T-helper 1 cell (primary cell): ENCODE measurements around the gene DLX1.
"Not testable (repeated sequence)": the region's sequence is repeated elsewhere in the genome, so short reads cannot be mapped to it uniquely, and the experiment has no call there.

Experiments used
- DNase-seq, 5 donors: peaks; one replicate each; pipeline ENCODE4 v3.0.0-alpha.2; 2012 to 2020

Gene DLX1

DNA sequence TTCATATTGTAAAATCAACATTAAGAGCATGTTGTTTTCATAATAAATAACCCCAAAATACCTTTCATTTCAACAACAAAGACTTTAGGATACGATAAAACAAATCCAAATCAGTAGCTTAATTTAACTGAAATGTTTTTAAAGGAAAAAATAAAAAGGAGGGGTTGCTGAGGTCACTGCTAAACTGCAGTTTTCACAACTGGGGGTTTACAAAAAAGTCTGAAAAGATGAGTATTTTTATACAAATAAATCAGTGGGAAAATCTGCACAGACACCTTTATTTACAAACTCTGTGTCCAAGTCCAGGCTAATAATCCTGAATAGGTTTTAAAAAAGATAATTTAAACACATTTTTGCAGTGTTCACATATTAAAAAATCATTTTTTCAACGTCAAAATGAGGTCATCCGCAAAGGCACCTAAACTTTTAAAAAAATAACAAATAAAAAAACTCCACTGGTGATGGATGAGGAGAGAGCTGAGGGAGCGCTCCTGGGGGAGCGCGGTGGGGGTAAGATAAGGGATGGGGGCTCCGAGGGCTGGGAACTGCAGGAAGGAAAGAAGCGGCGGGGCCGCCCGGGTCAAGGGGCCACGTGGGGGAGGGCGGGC lies 14.3 kb downstream of the DLX1 start:
- no peak for DNase-seq

- DNase-seq: no peak
These were observed 15.0 kb downstream of the DLX1 start for GRCh38 chr2:172100080-172100934.

DNA sequence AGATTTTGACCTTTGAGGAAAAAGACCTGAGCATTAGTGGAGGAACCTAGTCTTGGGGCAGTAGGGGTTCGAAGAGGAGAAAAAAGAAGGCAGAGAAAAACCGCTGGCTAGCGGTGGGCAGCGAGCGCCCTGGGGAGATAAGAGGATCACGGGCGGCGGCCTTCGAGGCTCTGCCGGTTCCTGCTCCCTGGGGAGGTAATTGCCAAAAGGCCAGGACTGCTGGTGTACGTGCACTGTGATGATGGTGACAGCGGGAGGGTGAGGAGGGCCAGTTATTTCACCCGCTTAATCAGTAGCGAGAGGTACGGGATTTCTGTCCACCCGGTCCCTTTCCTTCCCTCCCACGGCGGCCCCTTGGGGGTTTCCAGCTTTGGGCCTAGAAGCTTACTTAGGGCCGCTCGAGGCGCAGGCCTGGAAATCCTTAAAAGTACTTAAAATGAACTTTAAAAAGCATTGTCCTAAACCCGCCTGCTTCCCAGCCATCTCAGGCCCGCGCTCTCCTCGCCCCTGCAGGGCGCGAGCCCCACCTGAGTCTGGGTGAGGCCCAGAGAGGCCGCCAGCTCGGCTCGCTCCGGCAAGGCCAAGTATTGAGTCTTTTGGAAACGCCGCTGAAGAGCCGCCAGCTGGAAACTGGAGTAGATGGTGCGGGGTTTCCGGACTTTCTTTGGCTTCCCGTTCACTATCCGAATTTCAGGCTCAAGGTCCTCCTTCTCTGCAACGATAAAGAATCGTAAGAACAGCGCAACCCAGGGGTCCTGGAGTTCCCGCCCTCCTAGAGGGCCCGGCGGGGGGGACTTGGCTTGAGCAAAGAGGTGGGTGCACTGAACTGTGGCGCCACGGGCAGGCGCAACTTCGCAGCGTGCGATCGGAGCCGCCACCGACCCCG lies 15.9 kb downstream of the DLX1 start:
- DNase-seq: no peak

GRCh38 chr2:172101821-172102390 lies 16.6 kb downstream of the DLX1 start:
- no peak for DNase-seq

DNA sequence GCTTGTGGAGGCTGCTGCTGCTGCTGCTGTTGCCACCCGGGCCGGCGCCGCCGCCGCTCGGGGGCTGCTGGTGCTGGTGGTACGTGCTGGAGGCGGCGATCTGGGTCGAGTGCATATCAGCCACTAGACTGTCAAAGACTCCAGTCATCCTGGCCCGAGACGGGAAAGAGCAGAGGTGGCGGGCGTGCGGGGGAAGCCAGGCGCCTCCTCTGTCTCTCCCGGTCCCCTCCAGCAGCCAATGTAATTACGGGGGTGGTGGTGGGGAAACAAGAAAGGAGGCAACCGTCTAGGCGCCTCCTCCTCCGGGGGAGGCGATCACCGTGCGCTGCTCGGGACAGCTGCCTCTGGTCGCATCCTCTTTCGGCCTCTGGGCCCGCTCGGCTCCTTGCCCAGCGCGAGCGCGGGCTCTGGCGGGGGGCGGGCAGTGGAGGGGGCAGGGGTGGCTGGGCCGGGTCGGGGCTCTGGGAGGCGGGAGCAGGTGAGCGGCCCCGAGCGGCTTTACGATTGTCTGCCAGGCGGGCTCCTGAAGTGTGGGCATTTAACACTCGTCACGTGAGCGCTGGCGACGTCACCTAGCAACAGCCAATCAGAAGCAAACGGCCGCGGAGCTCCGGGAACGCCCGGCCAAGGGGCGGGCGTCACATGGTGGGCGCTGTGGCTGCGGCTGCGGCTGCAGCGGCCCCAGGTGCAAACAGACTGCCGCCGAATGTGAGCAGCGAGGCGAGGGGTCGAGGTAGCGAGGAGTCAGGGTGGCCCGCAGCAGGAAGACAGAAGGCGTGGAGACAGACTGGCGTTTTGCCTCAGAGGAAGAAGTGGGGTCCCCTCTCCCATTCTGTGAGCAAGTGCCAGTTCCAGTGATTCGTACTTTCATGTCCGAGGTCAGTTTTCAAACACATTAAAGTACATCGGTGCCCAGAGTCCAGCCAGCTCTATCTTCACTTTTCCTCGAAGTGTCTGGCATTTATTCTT lies 17.4 kb downstream of the DLX1 start, which contains the start of gene DLX2:
DLX2 (minus strand) TSS at position 510 of the 969 bp plus-strand sequence; CDS start at position 148, 362 bp downstream.
- peak in 4 of 5 donors; percentile 48 to 70 (median 52) for DNase-seq

DNA sequence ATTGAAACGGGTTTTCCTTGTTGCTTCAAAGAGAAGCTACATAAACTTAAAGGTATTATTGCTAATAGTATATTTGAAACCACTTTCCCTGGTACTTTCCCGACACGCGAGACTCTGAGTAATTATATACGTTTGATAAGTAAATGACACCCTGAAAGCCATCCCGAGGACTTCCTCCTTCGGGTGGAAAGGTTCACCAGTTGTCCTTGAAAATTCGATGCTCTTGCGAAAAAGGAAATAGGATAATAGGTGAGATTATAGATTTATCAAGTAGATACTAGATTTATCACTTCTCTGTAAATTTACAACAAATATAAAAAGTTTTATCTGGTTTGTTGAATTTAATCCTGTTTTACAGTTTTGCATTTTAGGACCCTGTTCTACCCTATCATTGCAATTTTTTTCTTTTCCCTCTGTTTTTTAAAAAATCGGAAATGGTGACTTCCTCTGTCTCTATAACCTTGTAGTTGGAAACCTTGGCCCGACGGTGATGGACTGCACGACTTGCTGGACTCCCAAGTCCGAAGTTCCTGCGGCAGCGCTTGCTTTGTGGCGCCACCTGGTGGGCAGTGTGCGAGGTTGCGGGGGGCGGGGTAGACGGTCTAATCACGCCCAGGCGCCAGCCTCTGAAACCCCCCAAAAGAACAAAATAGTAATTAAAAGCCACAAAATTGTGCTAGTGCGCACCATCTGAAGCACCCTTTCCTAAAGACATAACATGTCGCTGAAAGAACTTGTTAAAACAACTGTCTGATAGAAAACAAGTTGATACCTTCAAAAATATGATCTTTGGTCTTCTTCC lies 18.4 kb downstream of the DLX1 start:
- peak in 3 of 5 donors; percentile 52 to 62 (median 56) for DNase-seq

DNA sequence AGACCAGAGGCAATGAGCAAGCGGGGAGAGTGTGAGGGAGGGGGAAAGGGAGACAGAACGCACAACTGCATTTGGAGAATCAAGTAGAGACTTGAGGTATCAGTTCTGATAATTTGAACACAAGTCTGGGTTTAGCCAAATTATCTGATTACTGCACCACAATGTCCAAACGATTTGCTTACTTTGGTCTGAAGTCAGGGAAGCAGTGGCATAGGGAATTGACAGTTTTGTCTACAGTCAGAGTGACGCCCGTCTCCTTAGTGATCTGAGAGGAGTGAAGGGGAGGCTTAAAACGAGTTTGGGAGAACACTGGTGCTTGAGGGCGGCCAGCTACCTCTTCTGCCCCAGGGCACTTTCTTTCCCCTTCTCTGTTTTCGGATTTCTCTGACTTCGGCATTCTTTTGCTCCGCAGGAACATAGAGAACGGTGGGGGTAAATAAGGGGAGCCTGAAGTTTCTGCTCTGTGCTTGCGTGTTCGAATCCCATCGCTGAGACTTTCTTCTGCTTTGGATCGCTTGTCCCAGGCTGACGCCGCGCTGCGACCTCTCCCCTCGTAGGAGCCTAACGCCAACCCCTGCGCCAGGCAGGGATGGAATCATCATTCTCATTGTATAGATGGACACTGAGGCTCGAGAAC lies 20.3 kb downstream of the DLX1 start:
- DNase-seq: no peak

DNA sequence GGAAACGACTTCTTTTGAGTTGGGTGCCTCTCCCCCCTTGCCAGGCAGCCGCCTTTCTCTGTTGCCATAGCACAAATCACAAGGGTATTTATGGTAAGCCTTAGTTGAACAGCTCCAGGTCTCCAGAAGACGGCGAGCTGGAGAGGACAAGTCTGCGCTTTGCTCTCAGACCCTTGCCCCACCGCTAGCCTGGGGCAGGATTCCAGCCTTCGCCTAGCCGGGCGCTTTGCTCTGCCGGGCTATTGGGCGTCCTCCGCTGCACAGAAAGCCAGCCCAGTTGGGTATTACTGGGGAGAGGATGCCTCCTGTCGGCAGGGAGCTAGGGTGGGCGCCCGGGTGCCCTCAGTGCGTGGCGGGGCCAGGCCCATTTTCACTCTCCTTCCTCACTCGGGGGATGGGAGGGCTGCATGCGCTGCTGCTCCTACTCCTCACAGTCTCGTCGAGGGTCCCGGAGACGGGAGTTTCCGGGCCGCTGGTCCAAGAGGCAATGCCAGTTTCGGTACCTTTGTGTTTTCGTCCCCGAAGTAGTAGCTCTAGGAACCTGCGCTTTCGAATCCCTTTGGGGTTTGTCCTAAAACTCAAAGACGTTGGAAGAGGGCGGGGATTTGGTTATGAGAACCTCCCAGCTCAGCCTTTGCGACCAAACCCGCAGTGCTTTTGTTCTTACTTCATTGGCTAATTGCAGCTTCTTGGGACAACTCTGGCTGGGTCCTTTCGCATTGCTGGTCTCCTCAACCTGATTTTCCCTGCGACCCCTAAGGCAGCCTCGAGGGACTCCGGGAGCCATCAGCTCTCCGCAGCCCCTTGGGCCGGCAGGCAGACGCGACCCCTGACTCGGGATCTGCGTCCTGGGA lies 21.0 kb downstream of the DLX1 start:
- no peak for DNase-seq

GRCh38 chr2:172107690-172108586 lies 22.6 kb downstream of the DLX1 start:
- no peak for DNase-seq

GRCh38 chr2:172108587-172108930 lies 23.3 kb downstream of the DLX1 start:
- no peak for DNase-seq

DNA sequence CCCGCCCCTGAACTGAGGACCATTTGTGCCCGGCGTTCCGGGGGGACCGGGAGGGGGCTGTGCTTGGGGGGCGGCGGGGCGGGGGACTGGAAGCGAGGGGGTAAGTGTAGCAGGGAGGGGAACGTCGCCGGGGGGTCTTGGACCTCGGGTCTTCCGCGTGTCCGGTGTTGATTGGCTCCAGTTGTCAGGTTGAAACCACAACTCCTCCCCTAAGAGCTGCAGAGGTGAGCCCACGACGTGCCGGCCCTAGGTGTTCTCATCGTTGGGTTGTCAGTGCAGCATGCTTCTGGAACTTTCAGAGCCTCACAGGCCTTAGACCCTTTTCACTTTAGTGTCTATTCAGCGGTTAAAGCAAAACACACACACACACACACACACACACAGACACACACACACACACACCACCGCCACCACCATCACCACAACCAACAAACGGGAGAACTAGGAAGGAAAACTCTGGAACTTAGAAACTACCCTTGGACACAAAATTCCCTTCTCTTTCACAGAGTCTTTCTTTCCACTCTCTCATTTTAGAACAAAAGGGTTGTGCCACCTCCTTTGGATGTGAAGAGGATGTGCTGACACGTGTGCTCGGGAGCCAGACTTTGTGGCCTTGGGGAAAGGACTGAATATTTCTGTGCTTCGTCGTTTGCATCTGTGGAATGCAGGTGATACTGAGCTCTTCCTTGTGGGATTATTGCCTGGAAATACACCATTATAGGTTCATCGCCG lies 24.1 kb downstream of the DLX1 start:
- DNase-seq: no peak

GRCh38 chr2:172109988-172110811 lies 24.9 kb downstream of the DLX1 start:
- DNase-seq: no peak

GRCh38 chr2:172113617-172114016 lies 28.3 kb downstream of the DLX1 start:
- no peak for DNase-seq

DNA sequence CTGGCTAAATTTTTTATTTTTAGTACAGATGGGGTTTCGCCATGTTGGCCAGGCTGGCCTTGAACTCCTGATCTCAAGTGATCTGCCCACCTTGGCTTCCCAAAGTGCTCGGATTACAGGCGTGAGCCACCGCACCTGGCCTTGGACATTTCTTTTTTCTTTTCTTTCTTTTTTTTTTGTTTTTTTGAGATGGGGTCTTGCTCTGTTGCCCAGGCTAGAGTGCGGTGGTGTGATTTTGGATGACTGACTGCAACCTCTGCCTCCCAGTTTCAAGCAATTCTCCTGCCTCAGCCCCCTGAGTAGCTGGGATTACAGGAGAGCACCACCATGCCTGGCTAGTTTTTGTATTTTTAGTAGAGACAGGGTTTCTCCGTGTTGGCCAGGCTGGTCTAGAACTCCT lies 28.9 kb downstream of the DLX1 start:
- DNase-seq: not testable (repeated sequence)

GRCh38 chr2:172114579-172114978 lies 29.3 kb downstream of the DLX1 start:
- no peak for DNase-seq

- no peak for DNase-seq
These were observed 30.8 kb downstream of the DLX1 start for GRCh38 chr2:172116107-172116506.

GRCh38 chr2:172119089-172119488 lies 33.8 kb downstream of the DLX1 start:
- DNase-seq: no peak
